HEK293 (cell line): Measurements from ENCODE around the gene DDB1.

Source experiments
- YY1 ChIP-seq: fragments of 450-650 bp; formaldehyde crosslinking; IDR thresholded peaks from 2 replicates; pipeline ENCODE4 v1.5.1; 2018; ENCODE audit warnings: missing biosample characterization, missing genetic modification characterization
- TF ChIP-seq, protein P1 (sequence below): fragments of 450-650 bp; formaldehyde crosslinking; IDR thresholded peaks from 2 replicates; pipeline ENCODE4 v1.5.1; 2017; ENCODE audit warnings: missing biosample characterization, missing genetic modification characterization
- TF ChIP-seq, protein P2 (sequence below): fragments of 450-650 bp; formaldehyde crosslinking; IDR thresholded peaks from 2 replicates; pipeline ENCODE4 v1.5.1; 2016; ENCODE audit warnings: missing biosample characterization, missing genetic modification characterization
- TF ChIP-seq, protein P3 (sequence below): fragments of 450-650 bp; formaldehyde crosslinking; IDR thresholded peaks from 2 replicates; pipeline ENCODE4 v1.5.1; 2016; ENCODE audit warnings: missing biosample characterization, missing genetic modification characterization

DNA sequence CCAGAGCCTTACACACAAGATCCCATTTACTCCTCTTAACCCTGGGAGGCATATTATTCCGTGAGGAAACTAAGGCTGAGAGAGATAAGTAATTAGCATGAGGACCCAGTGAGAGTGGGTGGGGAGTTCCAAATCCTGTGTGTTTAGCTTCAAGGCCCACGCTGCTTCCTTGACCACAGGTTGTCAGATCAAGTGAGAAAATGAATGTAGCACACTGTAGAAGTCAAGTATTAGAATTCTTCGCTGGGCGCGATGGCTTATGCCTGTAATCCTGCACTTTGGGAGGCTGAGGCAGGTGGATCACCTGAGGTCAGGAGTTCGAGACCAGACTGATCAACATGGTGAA is 25.0 kb upstream of the DDB1 start:
- TF ChIP-seq, protein P1, sequence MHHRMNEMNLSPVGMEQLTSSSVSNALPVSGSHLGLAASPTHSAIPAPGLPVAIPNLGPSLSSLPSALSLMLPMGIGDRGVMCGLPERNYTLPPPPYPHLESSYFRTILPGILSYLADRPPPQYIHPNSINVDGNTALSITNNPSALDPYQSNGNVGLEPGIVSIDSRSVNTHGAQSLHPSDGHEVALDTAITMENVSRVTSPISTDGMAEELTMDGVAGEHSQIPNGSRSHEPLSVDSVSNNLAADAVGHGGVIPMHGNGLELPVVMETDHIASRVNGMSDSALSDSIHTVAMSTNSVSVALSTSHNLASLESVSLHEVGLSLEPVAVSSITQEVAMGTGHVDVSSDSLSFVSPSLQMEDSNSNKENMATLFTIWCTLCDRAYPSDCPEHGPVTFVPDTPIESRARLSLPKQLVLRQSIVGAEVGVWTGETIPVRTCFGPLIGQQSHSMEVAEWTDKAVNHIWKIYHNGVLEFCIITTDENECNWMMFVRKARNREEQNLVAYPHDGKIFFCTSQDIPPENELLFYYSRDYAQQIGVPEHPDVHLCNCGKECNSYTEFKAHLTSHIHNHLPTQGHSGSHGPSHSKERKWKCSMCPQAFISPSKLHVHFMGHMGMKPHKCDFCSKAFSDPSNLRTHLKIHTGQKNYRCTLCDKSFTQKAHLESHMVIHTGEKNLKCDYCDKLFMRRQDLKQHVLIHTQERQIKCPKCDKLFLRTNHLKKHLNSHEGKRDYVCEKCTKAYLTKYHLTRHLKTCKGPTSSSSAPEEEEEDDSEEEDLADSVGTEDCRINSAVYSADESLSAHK = no peak
- no peak for TF ChIP-seq YY1 (tag by site-specific recombination)
- TF ChIP-seq, protein P2, sequence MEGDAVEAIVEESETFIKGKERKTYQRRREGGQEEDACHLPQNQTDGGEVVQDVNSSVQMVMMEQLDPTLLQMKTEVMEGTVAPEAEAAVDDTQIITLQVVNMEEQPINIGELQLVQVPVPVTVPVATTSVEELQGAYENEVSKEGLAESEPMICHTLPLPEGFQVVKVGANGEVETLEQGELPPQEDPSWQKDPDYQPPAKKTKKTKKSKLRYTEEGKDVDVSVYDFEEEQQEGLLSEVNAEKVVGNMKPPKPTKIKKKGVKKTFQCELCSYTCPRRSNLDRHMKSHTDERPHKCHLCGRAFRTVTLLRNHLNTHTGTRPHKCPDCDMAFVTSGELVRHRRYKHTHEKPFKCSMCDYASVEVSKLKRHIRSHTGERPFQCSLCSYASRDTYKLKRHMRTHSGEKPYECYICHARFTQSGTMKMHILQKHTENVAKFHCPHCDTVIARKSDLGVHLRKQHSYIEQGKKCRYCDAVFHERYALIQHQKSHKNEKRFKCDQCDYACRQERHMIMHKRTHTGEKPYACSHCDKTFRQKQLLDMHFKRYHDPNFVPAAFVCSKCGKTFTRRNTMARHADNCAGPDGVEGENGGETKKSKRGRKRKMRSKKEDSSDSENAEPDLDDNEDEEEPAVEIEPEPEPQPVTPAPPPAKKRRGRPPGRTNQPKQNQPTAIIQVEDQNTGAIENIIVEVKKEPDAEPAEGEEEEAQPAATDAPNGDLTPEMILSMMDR = no peak
- TF ChIP-seq, protein P3, sequence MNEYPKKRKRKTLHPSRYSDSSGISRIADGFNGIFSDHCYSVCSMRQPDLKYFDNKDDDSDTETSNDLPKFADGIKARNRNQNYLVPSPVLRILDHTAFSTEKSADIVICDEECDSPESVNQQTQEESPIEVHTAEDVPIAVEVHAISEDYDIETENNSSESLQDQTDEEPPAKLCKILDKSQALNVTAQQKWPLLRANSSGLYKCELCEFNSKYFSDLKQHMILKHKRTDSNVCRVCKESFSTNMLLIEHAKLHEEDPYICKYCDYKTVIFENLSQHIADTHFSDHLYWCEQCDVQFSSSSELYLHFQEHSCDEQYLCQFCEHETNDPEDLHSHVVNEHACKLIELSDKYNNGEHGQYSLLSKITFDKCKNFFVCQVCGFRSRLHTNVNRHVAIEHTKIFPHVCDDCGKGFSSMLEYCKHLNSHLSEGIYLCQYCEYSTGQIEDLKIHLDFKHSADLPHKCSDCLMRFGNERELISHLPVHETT = no peak
